OCI-LY7 (cell line): ENCODE measurements around the gene CETP. TPM values are rescaled to one million over a fixed set of nuclear protein-coding genes. Genes with fewer than 3 reads are reported as not detected.
A peak's percentile ranks its signal among the peaks of the same experiment; 100 is the strongest.

Experiments
- BruUV-seq: library from RNA; stranded (reverse); fragments of 400-500 nt; replicated peaks from 2 replicates; lab custom pipeline; 2021; lab: Mats Ljungman, UMichigan
- CTCF ChIA-PET: fragments of 300-600 bp; sonication (Branson Sonifier 250); formaldehyde crosslinking; loops from one replicate; lab custom pipeline; 2022; ENCODE audit warnings: antibody characterized with exemption; ENCODE audit not compliant: unreplicated experiment; lab: Charles Lee
- POLR2A ChIA-PET: fragments of 300-600 bp; sonication (Branson Sonifier 250); formaldehyde crosslinking; loops from one replicate; lab custom pipeline; 2022; ENCODE audit warnings: antibody characterized with exemption; lab: Charles Lee
- DNase-seq: peaks from one replicate; pipeline ENCODE4 v3.0.0-alpha.2; 2015; ENCODE audit warnings: low spot score
- H2AFZ ChIP-seq: fragments of 200-600 bp; sonication (generic), shearing (Covaris generic); 2 replicates; pipeline ENCODE4 v1.6.1; 2014; ENCODE audit warnings: mild to moderate bottlenecking, antibody characterized with exemption, low read length, moderate library complexity
- H3K27ac ChIP-seq: fragments of 200-600 bp; sonication (generic); 2 replicates; pipeline ENCODE4 v1.5.1; 2014; ENCODE audit warnings: mixed run types, low read depth, mild to moderate bottlenecking, moderate library complexity, low read length, inconsistent platforms; ENCODE audit not compliant: poor library complexity, severe bottlenecking
- H3K36me3 ChIP-seq: fragments of 200-600 bp; sonication (generic); 2 replicates; pipeline ENCODE4 v1.6.1; 2014; ENCODE audit warnings: mild to moderate bottlenecking, antibody characterized with exemption, low read length, moderate library complexity, mixed read lengths; ENCODE audit not compliant: insufficient read depth
- H3K4me1 ChIP-seq: fragments of 200-600 bp; sonication (generic); 2 replicates; pipeline ENCODE4 v1.5.1; 2014; ENCODE audit warnings: mild to moderate bottlenecking, low read length; ENCODE audit not compliant: insufficient read depth, poor library complexity, severe bottlenecking
- H3K4me2 ChIP-seq: fragments of 200-600 bp; sonication (generic); 2 replicates; pipeline ENCODE4 v1.6.1; 2014; ENCODE audit warnings: mild to moderate bottlenecking, low read length
- H3K4me3 ChIP-seq: fragments of 200-600 bp; sonication (generic); 2 replicates; pipeline ENCODE4 v1.5.1; 2014; ENCODE audit warnings: mild to moderate bottlenecking, low read depth, low read length; ENCODE audit not compliant: poor library complexity, severe bottlenecking
- H3K79me2 ChIP-seq: fragments of 200-600 bp; sonication (generic); 2 replicates; pipeline ENCODE4 v1.6.1; 2016; ENCODE audit warnings: low read depth, mild to moderate bottlenecking, low read length, moderate library complexity, mixed read lengths; ENCODE audit not compliant: insufficient read depth
- H3K9me2 ChIP-seq: fragments of 200-600 bp; sonication (generic); 2 replicates; pipeline ENCODE4 v1.6.1; 2016; ENCODE audit warnings: mild to moderate bottlenecking, low read length, mixed read lengths; ENCODE audit not compliant: insufficient read depth
- H3K9me3 ChIP-seq: fragments of 200-600 bp; sonication (generic); 2 replicates; pipeline ENCODE4 v1.6.1; 2014; ENCODE audit warnings: mild to moderate bottlenecking, mixed run types, low read length, mixed read lengths
- H4K20me1 ChIP-seq: fragments of 200-600 bp; sonication (generic); 2 replicates; pipeline ENCODE4 v1.6.1; 2014; ENCODE audit warnings: mild to moderate bottlenecking, antibody characterized with exemption, low read length, moderate library complexity, mixed read lengths; ENCODE audit not compliant: insufficient read depth
- CTCF ChIP-seq: fragments of 200-600 bp; sonication (generic); conservative IDR thresholded peaks from 2 replicates; pipeline ENCODE4 v1.5.1; 2014; ENCODE audit warnings: mild to moderate bottlenecking, antibody characterized with exemption, low read length, moderate library complexity, mixed read lengths
- EZH2phosphoT487 ChIP-seq: fragments of 200-600 bp; sonication (generic); IDR thresholded peaks from 2 replicates; pipeline ENCODE4 v1.6.1; 2018; ENCODE audit warnings: low read depth, borderline replicate concordance, mild to moderate bottlenecking, mixed run types, antibody characterized with exemption, low read length, moderate library complexity, mixed read lengths
- intact Hi-C: fragments of 100-400 bp; cut with micrococcal nuclease; formaldehyde crosslinking; loops from one replicate; pipeline ENCODE4 v1.10.0; 2022; ENCODE audit not compliant: unreplicated experiment
- total RNA-seq, 2 experiments: library from RNA; depleted of rRNA in 1 of 2; stranded (reverse); fragments of >200 nt in 1 of 2; shearing (Covaris generic) in 1 of 2; gene quantifications; 2 replicates each; pipeline ENCODE4 v1.2.3, GENCODE V29; 2014 to 2022

The CETP gene
- total RNA-seq, 2 experiments from 2014 or later: 0.54 to 0.65 TPM

GRCh38 chr16:57007050-57007449 lies 45.3 kb downstream of the CETP start:
- TSS peak; percentile 14 for BruUV-seq
- no peak for TF ChIP-seq CTCF
- TF ChIP-seq EZH2phosphoT487: no peak
- Histone ChIP-seq H3K4me3 (peak overlapping the region; percentile 21), H3K27ac (peak overlapping the region; percentile 42), H3K4me1 (peaks cover 82% of the 10 kb centered on the region), H3K36me3 (peaks cover 47% of the 10 kb centered on the region), H3K79me2 (peaks cover 87% of the 10 kb centered on the region), H3K4me2 (peak overlapping the region; percentile 62), H4K20me1 (no peaks in the 10 kb centered on the region), H2AFZ (no peak overlapping the region; the same call in 1 of the 2 replicates), H3K9me2 (no peaks in the 10 kb centered on the region), H3K9me3 (no peaks in the 10 kb centered on the region)
- DNase-seq: no peak
- ChIA-PET CTCF (no interaction called here), POLR2A (interaction anchor here (0.6 to 7.4 kb wide), 7 partner anchors 16 to 179 kb away, joined by 3 to 76 read pairs (median 4); partner anchors contain the start of genes NLRC5, PSME3IP1 and RSPRY1)
- intact Hi-C loops: no loop called here

GRCh38 chr16:57007530-57007929 lies 45.8 kb downstream of the CETP start:
- Histone ChIP-seq H3K36me3 (peaks cover 49% of the 10 kb centered on the region), H3K79me2 (peaks cover 89% of the 10 kb centered on the region), H3K4me1 (peaks cover 86% of the 10 kb centered on the region), H2AFZ (no peak overlapping the region; the same call in 1 of the 2 replicates), H3K9me3 (no peaks in the 10 kb centered on the region), H3K9me2 (no peaks in the 10 kb centered on the region), H3K4me2 (peak overlapping the region; percentile 62), H4K20me1 (no peaks in the 10 kb centered on the region), H3K4me3 (peak overlapping the region; percentile 21), H3K27ac (peak overlapping the region; percentile 42)
- DNase-seq: no peak
- CTCF ChIA-PET: no interaction called here
- no TSS peak for BruUV-seq
- intact Hi-C loops: no loop called here
- POLR2A ChIA-PET: interaction anchor here (0.6 to 7.4 kb wide), 8 partner anchors 16 to 178 kb away, joined by 3 to 76 read pairs (median 4); partner anchors contain the start of genes NLRC5, PSME3IP1 and RSPRY1
- TF ChIP-seq CTCF (no peak), EZH2phosphoT487 (no peak)

- CTCF ChIA-PET: no interaction called here
- no peak for TF ChIP-seq EZH2phosphoT487
- no peak; the same call in 1 of the 2 replicates for TF ChIP-seq CTCF
- H2AFZ ChIP-seq: no peak overlapping the region
- H3K9me3 ChIP-seq: no peaks in the 10 kb centered on the region
- intact Hi-C loops: no loop called here
- no peak overlapping the region for H3K4me3 ChIP-seq
- no peaks in the 10 kb centered on the region for H4K20me1 ChIP-seq
- H3K79me2 ChIP-seq: peaks cover 98% of the 10 kb centered on the region
- no peak overlapping the region for H3K27ac ChIP-seq
- DNase-seq: no peak
- no peak overlapping the region for H3K4me2 ChIP-seq
- POLR2A ChIA-PET: interaction anchor here (0.9 to 7.4 kb wide), 3 partner anchors 13 to 31 kb away, joined by 3 to 76 read pairs (median 4); no protein-coding TSS in a partner anchor
- no peaks in the 10 kb centered on the region for H3K9me2 ChIP-seq
- BruUV-seq: no TSS peak
- peaks cover 89% of the 10 kb centered on the region for H3K4me1 ChIP-seq
- H3K36me3 ChIP-seq: peaks cover 55% of the 10 kb centered on the region
These were observed 46.7 kb downstream of the CETP start for GRCh38 chr16:57008440-57008839.
